Measurements from ENCODE around the gene MZT2B. TPM values are rescaled to one million over a fixed set of nuclear protein-coding genes. Genes with fewer than 3 reads are reported as not detected.
"Not testable (repeated sequence)": the region's sequence is repeated elsewhere in the genome, so short reads cannot be mapped to it uniquely, and the experiment has no call there.

The MZT2B gene
- total and polyA plus RNA-seq, 2 of the 13 experiments (the other 11 are each of a cell fraction or from before 2014, with no cell fraction given) = 253 to 410 TPM

DNA sequence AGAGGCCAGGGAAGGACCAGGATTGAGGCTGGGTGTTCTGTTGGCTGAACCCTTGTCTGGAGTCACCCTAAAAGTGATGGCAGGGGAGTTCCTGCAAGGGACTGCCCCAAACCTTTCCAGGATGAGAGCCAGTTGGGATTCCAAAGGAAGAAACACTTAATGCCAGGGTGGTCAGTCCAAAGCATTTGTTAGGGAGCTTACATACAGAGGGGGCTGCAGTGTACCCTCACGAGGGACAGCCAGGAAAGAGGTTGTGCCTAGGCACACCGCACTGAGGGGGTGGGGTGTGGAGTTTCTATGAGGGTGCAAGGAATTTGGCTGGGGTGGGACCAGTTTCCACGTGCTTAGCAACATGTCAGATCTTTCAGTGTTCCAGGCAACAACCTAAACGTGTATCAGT lies 6.9 kb downstream of the MZT2B start:
- H3K79me2 ChIP-seq (ENCODE audit: insufficient read depth, low read length); intact Hi-C loops (cut with micrococcal nuclease; ENCODE audit: unreplicated experiment); H3K27me3 ChIP-seq (ENCODE audit: control insufficient read depth in 1 of 2, insufficient read depth in 2 of 2, low read length in 2 of 2); ATAC-seq; H3K27ac ChIP-seq (ENCODE audit: extremely low read length, insufficient read depth, low read length); POLR2A ChIA-PET; H3K4me2 ChIP-seq (ENCODE audit: low read depth, low read length); DNase-seq (ENCODE audit: low spot score); H3K4me3 ChIP-seq (replicated peaks in 1 of 3; ENCODE audit: insufficient read depth in 1 of 3, low read depth in 2 of 3, low read length in 3 of 3); H3K9me3 ChIP-seq (ENCODE audit: low read length); BruUV-seq (replicated peaks); H3K9ac ChIP-seq (ENCODE audit: insufficient read depth, low read depth, low read length); H4K20me1 ChIP-seq (ENCODE audit: insufficient read depth, low read length); H3K36me3 ChIP-seq (replicated peaks in 1 of 2; ENCODE audit: control insufficient read depth in 1 of 2, insufficient read depth in 2 of 2, low read length in 2 of 2); FAIRE-seq; H2AFZ ChIP-seq (ENCODE audit: low read length); CTCF ChIA-PET (ENCODE audit: low intra/inter-chr PET ratio, low total read pairs): not testable (repeated sequence)
- H3K4me1 ChIP-seq (ENCODE audit: insufficient read depth, low read length) = peaks cover 22% of the 10 kb centered on the region
- 96% methylated on average over 2 of the region's 4 CpGs for WGBS (ENCODE audit: low lambda C conversion rate)
- 0 out of 2 replicates have a peak, but pooled peaks have one; percentile 63 for TF ChIP-seq AKAP8 (CRISPR knock-in tag; IDR thresholded peaks at IDR 0.05)
- in situ Hi-C loops (cut with HindIII; ENCODE audit: extremely low pct_ligation_motif_present, low pct_unique_long_range_greater_than_20kb) = loop anchor here (25.0 kb wide), 1 partner anchor 1298 kb away; the partner anchor contains the start of genes MZT2A and TUBA3D

DNA sequence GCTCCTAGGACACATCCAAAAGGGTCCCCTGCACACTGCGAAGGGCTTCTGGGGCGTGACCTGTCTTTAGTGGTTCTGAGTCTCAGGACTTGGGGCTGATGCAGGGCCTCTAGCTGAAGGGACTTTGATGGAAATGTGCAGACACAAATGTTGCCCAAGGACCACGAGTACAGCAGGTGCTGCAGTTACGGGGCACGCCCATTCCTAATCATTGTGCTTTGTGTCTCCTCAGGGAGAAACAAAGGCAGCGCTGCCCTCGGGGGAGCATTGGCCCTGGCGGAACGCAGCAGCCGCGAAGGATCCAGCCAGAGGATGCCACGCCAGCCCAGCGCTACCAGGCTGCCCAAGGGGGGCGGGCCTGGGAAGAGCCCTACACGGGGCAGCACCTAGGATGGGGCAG lies 8.2 kb downstream of the MZT2B start:
- ATAC-seq (peak; percentile 3; the same call in 1 of the 3 replicates), FAIRE-seq (no peak), DNase-seq (ENCODE audit: low spot score) (no peak)
- POLR2A ChIA-PET = no interaction called here
- BruUV-seq (replicated peaks) = no TSS peak
- Histone ChIP-seq H3K9ac (ENCODE audit: insufficient read depth, low read depth, low read length) (no peak overlapping the region), H4K20me1 (ENCODE audit: insufficient read depth, low read length) (no peaks in the 10 kb centered on the region), H3K4me3 (replicated peaks in 1 of 3; ENCODE audit: insufficient read depth in 1 of 3, low read depth in 2 of 3, low read length in 3 of 3) (no peak overlapping the region), H3K36me3 (replicated peaks in 1 of 2; ENCODE audit: control insufficient read depth in 1 of 2, insufficient read depth in 2 of 2, low read length in 2 of 2) (peaks cover 0 to 3% of the 10 kb centered on the region in 2 experiments; a peak in 1 of 5 replicates), H2AFZ (ENCODE audit: low read length) (no peak overlapping the region), H3K79me2 (ENCODE audit: insufficient read depth, low read length) (no peaks in the 10 kb centered on the region), H3K4me1 (ENCODE audit: insufficient read depth, low read length) (peaks cover 13% of the 10 kb centered on the region), H3K27me3 (ENCODE audit: control insufficient read depth in 1 of 2, insufficient read depth in 2 of 2, low read length in 2 of 2) (no peaks in the 10 kb centered on the region), H3K27ac (ENCODE audit: extremely low read length, insufficient read depth, low read length) (no peak overlapping the region), H3K9me3 (ENCODE audit: low read length) (no peaks in the 10 kb centered on the region), H3K4me2 (ENCODE audit: low read depth, low read length) (no peak overlapping the region)
- CTCF ChIA-PET (ENCODE audit: low intra/inter-chr PET ratio, low total read pairs) = no interaction called here
- in situ Hi-C loops (cut with HindIII; ENCODE audit: extremely low pct_ligation_motif_present, low pct_unique_long_range_greater_than_20kb) (loop anchor here (25.0 kb wide), 1 partner anchor 1297 kb away; the partner anchor contains the start of genes MZT2A and TUBA3D), intact Hi-C loops (cut with micrococcal nuclease; ENCODE audit: unreplicated experiment) (no loop called here)
- WGBS (ENCODE audit: low lambda C conversion rate) = 78% methylated on average over 5 of the region's 15 CpGs
- no peak for TF ChIP-seq SATB2 (CRISPR knock-in tag; IDR thresholded peaks at IDR 0.05)
- TF ChIP-seq ZNF205 (CRISPR knock-in tag; IDR thresholded peaks at IDR 0.05) = no peak
- no peak for TF ChIP-seq SRY (CRISPR knock-in tag; IDR thresholded peaks at IDR 0.05)
- TF ChIP-seq, protein P1, sequence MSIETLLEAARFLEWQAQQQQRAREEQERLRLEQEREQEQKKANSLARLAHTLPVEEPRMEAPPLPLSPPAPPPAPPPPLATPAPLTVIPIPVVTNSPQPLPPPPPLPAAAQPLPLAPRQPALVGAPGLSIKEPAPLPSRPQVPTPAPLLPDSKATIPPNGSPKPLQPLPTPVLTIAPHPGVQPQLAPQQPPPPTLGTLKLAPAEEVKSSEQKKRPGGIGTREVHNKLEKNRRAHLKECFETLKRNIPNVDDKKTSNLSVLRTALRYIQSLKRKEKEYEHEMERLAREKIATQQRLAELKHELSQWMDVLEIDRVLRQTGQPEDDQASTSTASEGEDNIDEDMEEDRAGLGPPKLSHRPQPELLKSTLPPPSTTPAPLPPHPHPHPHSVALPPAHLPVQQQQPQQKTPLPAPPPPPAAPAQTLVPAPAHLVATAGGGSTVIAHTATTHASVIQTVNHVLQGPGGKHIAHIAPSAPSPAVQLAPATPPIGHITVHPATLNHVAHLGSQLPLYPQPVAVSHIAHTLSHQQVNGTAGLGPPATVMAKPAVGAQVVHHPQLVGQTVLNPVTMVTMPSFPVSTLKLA (IDR thresholded peaks at IDR 0.05) = no peak
- TF ChIP-seq ZNF747 (CRISPR knock-in tag; IDR thresholded peaks at IDR 0.05; ENCODE audit: borderline replicate concordance) = no peak
- TF ChIP-seq KMT2B (CRISPR knock-in tag; IDR thresholded peaks at IDR 0.05) = no peak
- no peak for TF ChIP-seq MIXL1 (CRISPR knock-in tag; IDR thresholded peaks at IDR 0.05)
- TF ChIP-seq, protein P2, sequence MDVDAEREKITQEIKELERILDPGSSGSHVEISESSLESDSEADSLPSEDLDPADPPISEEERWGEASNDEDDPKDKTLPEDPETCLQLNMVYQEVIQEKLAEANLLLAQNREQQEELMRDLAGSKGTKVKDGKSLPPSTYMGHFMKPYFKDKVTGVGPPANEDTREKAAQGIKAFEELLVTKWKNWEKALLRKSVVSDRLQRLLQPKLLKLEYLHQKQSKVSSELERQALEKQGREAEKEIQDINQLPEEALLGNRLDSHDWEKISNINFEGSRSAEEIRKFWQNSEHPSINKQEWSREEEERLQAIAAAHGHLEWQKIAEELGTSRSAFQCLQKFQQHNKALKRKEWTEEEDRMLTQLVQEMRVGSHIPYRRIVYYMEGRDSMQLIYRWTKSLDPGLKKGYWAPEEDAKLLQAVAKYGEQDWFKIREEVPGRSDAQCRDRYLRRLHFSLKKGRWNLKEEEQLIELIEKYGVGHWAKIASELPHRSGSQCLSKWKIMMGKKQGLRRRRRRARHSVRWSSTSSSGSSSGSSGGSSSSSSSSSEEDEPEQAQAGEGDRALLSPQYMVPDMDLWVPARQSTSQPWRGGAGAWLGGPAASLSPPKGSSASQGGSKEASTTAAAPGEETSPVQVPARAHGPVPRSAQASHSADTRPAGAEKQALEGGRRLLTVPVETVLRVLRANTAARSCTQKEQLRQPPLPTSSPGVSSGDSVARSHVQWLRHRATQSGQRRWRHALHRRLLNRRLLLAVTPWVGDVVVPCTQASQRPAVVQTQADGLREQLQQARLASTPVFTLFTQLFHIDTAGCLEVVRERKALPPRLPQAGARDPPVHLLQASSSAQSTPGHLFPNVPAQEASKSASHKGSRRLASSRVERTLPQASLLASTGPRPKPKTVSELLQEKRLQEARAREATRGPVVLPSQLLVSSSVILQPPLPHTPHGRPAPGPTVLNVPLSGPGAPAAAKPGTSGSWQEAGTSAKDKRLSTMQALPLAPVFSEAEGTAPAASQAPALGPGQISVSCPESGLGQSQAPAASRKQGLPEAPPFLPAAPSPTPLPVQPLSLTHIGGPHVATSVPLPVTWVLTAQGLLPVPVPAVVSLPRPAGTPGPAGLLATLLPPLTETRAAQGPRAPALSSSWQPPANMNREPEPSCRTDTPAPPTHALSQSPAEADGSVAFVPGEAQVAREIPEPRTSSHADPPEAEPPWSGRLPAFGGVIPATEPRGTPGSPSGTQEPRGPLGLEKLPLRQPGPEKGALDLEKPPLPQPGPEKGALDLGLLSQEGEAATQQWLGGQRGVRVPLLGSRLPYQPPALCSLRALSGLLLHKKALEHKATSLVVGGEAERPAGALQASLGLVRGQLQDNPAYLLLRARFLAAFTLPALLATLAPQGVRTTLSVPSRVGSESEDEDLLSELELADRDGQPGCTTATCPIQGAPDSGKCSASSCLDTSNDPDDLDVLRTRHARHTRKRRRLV (CRISPR knock-in tag; IDR thresholded peaks at IDR 0.05) = no peak
- TF ChIP-seq RAD21 (CRISPR knock-in tag; IDR thresholded peaks at IDR 0.05) = no peak
- no peak for TF ChIP-seq ZNF83 (CRISPR knock-in tag; IDR thresholded peaks at IDR 0.05; ENCODE audit: borderline replicate concordance)
- no peak for TF ChIP-seq RFX3 (CRISPR knock-in tag; IDR thresholded peaks at IDR 0.05)
- peak; percentile 79 for TF ChIP-seq AGO2 (optimal IDR thresholded peaks at IDR 0.05; ENCODE audit: low read depth, low read length)

All from HepG2 (cell line).